K562 (cell line): ENCODE results near the gene LBH. TPM values are rescaled to one million over a fixed set of nuclear protein-coding genes. Genes with fewer than 3 reads are reported as not detected.

Experiments
- ARNT ChIP-seq, 2 experiments: fragments of 450-650 bp; IDR thresholded peaks; 2 replicates each; pipeline ENCODE4 v1.6.1; 2016; ENCODE audit warnings: mild to moderate bottlenecking in 1 of 2
- ATF7 ChIP-seq: fragments of 450-650 bp; IDR thresholded peaks from 2 replicates; pipeline ENCODE4 v1.7.1; 2014; ENCODE audit warnings: mild to moderate bottlenecking, moderate library complexity
- BCOR ChIP-seq: fragments of 450-650 bp; IDR thresholded peaks from 2 replicates; pipeline ENCODE4 v1.6.1; 2016
- DIDO1 ChIP-seq: fragments of 450-650 bp; IDR thresholded peaks from 2 replicates; pipeline ENCODE4 v1.6.1; 2016; ENCODE audit warnings: low read depth, missing biosample characterization, missing genetic modification characterization
- HCFC1 ChIP-seq: IDR thresholded peaks from 2 replicates; pipeline ENCODE4 v1.6.1; 2012; ENCODE audit warnings: low read depth, low read length, improper control_type of control experiment
- HIVEP1 ChIP-seq: fragments of 250-450 bp; sonication (Bioruptor Pico); IDR thresholded peaks from 2 replicates; pipeline ENCODE4 v1.4.0; 2020; ENCODE audit warnings: mild to moderate bottlenecking
- NFIC ChIP-seq: fragments of 450-650 bp; IDR thresholded peaks from 2 replicates; pipeline ENCODE4 v1.6.1; 2017; ENCODE audit warnings: mild to moderate bottlenecking, inconsistent platforms
- POLR2AphosphoS5 ChIP-seq: IDR thresholded peaks from 2 replicates; pipeline ENCODE4 v1.6.1; 2011; ENCODE audit warnings: mild to moderate bottlenecking, low read depth, low read length, moderate library complexity; ENCODE audit not compliant: control insufficient read depth, insufficient read depth
- TEAD1 ChIP-seq, 2 experiments: fragments of 450-650 bp in 1 of 2; sonication (generic) in 1 of 2; formaldehyde crosslinking; IDR thresholded peaks; 2 replicates each; pipeline versions ENCODE4 v1.4.0 to v1.8.0; 2020 to 2022; ENCODE audit warnings: mild to moderate bottlenecking in 2 of 2, missing genetic modification reagents in 1 of 2
- XRCC5 ChIP-seq: fragments of 200-400 bp; formaldehyde crosslinking; IDR thresholded peaks from 2 replicates; pipeline ENCODE4 v1.6.1; 2017; ENCODE audit warnings: low read depth, mild to moderate bottlenecking, low read length
- ZEB2 ChIP-seq: fragments of 450-650 bp; IDR thresholded peaks from 2 replicates; pipeline ENCODE4 v1.6.1; 2016
- ZNF197 ChIP-seq: fragments of 200-800 bp; sonication (Bioruptor generic); IDR thresholded peaks from 2 replicates; pipeline ENCODE4 v1.6.1; 2016; ENCODE audit warnings: low read depth, missing genetic modification characterization, missing compliant biosample characterization
- polyA plus RNA-seq, 8 experiments: library from polyadenylated mRNA; depleted of rRNA in 4 of 8; stranded (reverse) in 5 of 8; unstranded in 3 of 8; fragments of >200 nt; fragmentation: Nextera tagmentation in 2 of 8; fragmentation: Illumina TruSeq in 1 of 8; extraction: Ambion mirVana in 2 of 8; extraction: Trizol in 1 of 8; gene quantifications; 2 replicates each; pipeline versions ENCODE4 v1.2.1 to v1.2.3, GENCODE V29; 2011 to 2014; ENCODE audit warnings: inconsistent platforms in 1 of 8, missing spikeins in 1 of 8
- total RNA-seq, 7 experiments: library from RNA; depleted of rRNA in 6 of 7; stranded (reverse); fragments of >200 nt in 6 of 7; fragmentation: Illumina TruSeq in 2 of 7; extraction: Trizol in 2 of 7; gene quantifications; 2 replicates each; pipeline versions ENCODE4 v1.2.1 to v1.2.3, GENCODE V29; 2011 to 2021; ENCODE audit warnings: low replicate concordance in 1 of 7
- TF ChIP-seq, protein P1 (sequence below), 2 experiments: fragments of 450-650 bp in 1 of 2; sonication (generic) in 1 of 2; formaldehyde crosslinking in 1 of 2; IDR thresholded peaks; 2 replicates each; pipeline versions ENCODE4 v1.7.1 to v1.9.0; 2016 to 2022; ENCODE audit warnings: inconsistent platforms in 1 of 2, mild to moderate bottlenecking in 1 of 2, missing genetic modification reagents in 1 of 2
- TF ChIP-seq, protein P2 (sequence below), 2 experiments: fragments of 150-350 bp in 1 of 2; IDR thresholded peaks; 2 replicates each; pipeline ENCODE4 v1.6.1; 2012 to 2016; ENCODE audit warnings: low read depth in 2 of 2, low read length in 2 of 2, mild to moderate bottlenecking in 1 of 2, moderate library complexity in 1 of 2

LBH gene
- total and polyA plus RNA-seq, 9 of the 15 experiments (the other 6 are each of a cell fraction or from before 2014, with no cell fraction given) = 3.1 to 13.4 (median 7.4) TPM

- peak; percentile 94 for TF ChIP-seq POLR2AphosphoS5
- TF ChIP-seq, protein P1, sequence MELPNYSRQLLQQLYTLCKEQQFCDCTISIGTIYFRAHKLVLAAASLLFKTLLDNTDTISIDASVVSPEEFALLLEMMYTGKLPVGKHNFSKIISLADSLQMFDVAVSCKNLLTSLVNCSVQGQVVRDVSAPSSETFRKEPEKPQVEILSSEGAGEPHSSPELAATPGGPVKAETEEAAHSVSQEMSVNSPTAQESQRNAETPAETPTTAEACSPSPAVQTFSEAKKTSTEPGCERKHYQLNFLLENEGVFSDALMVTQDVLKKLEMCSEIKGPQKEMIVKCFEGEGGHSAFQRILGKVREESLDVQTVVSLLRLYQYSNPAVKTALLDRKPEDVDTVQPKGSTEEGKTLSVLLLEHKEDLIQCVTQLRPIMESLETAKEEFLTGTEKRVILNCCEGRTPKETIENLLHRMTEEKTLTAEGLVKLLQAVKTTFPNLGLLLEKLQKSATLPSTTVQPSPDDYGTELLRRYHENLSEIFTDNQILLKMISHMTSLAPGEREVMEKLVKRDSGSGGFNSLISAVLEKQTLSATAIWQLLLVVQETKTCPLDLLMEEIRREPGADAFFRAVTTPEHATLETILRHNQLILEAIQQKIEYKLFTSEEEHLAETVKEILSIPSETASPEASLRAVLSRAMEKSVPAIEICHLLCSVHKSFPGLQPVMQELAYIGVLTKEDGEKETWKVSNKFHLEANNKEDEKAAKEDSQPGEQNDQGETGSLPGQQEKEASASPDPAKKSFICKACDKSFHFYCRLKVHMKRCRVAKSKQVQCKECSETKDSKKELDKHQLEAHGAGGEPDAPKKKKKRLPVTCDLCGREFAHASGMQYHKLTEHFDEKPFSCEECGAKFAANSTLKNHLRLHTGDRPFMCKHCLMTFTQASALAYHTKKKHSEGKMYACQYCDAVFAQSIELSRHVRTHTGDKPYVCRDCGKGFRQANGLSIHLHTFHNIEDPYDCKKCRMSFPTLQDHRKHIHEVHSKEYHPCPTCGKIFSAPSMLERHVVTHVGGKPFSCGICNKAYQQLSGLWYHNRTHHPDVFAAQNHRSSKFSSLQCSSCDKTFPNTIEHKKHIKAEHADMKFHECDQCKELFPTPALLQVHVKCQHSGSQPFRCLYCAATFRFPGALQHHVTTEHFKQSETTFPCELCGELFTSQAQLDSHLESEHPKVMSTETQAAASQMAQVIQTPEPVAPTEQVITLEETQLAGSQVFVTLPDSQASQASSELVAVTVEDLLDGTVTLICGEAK (IDR thresholded peaks at IDR 0.05) = 0 out of 2 replicates have a peak, but pooled peaks have one; percentile 10
- TF ChIP-seq, protein P1 (CRISPR knock-in tag; IDR thresholded peaks at IDR 0.05) = no peak
- TF ChIP-seq TEAD1 (CRISPR knock-in tag; IDR thresholded peaks at IDR 0.05) = peak; percentile 49 to 58; a peak in 1 of 4 replicates
- no peak for TF ChIP-seq XRCC5
- TF ChIP-seq ZEB2 = peak; percentile 78
- 0 out of 2 replicates have a peak, but pooled peaks have one; percentile 22 for TF ChIP-seq DIDO1
- TF ChIP-seq, protein P2, sequence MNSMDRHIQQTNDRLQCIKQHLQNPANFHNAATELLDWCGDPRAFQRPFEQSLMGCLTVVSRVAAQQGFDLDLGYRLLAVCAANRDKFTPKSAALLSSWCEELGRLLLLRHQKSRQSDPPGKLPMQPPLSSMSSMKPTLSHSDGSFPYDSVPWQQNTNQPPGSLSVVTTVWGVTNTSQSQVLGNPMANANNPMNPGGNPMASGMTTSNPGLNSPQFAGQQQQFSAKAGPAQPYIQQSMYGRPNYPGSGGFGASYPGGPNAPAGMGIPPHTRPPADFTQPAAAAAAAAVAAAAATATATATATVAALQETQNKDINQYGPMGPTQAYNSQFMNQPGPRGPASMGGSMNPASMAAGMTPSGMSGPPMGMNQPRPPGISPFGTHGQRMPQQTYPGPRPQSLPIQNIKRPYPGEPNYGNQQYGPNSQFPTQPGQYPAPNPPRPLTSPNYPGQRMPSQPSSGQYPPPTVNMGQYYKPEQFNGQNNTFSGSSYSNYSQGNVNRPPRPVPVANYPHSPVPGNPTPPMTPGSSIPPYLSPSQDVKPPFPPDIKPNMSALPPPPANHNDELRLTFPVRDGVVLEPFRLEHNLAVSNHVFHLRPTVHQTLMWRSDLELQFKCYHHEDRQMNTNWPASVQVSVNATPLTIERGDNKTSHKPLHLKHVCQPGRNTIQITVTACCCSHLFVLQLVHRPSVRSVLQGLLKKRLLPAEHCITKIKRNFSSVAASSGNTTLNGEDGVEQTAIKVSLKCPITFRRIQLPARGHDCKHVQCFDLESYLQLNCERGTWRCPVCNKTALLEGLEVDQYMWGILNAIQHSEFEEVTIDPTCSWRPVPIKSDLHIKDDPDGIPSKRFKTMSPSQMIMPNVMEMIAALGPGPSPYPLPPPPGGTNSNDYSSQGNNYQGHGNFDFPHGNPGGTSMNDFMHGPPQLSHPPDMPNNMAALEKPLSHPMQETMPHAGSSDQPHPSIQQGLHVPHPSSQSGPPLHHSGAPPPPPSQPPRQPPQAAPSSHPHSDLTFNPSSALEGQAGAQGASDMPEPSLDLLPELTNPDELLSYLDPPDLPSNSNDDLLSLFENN (IDR thresholded peaks at IDR 0.05; ENCODE audit: low read depth in 2 of 2, low read length in 2 of 2) = peak in 1 of 2 experiments; percentile 84; a peak in 2 of 4 replicates
- TF ChIP-seq NFIC = peak; percentile 86
- 0 out of 2 replicates have a peak, but pooled peaks have one; percentile 30 for TF ChIP-seq ATF7
- TF ChIP-seq BCOR = peak; percentile 50; the same call in 1 of the 2 replicates
- TF ChIP-seq ARNT (IDR thresholded peaks at IDR 0.05) = peak in 1 of 2 experiments; percentile 78; a peak in 2 of 4 replicates
- no peak for TF ChIP-seq HIVEP1 (CRISPR knock-in tag)
- no peak for TF ChIP-seq HCFC1
- peak; percentile 41; the same call in 1 of the 2 replicates for TF ChIP-seq ZNF197
Measured at GRCh38 chr2:30253873-30254684, 22.7 kb downstream of the LBH start (continued).
